HCT116 (cell line): ENCODE data around the gene NFIB. TPM values are rescaled to one million over a fixed set of nuclear protein-coding genes. Genes with fewer than 3 reads are reported as not detected.

Experiments
- ATAC-seq: fragments of 200-7000 bp; cut with Tn5 transposase; 2 replicates; pipeline ENCODE4 v1.9.1; 2020; ENCODE audit warnings: mild to moderate bottlenecking, moderate library complexity
- BruUV-seq: library from RNA; stranded (reverse); fragments of 400-500 nt; replicated peaks from 2 replicates; lab custom pipeline; 2021; lab: Mats Ljungman, UMichigan
- CTCF ChIA-PET: fragments of 300-600 bp; sonication (Branson Sonifier 250); formaldehyde crosslinking; loops from one replicate; lab custom pipeline; 2021; ENCODE audit warnings: antibody characterized with exemption; lab: Charles Lee
- POLR2A ChIA-PET: fragments of 300-600, 350-600 bp; sonication (Branson Sonifier 250); formaldehyde crosslinking; loops from one replicate; lab custom pipeline; 2021; ENCODE audit warnings: antibody characterized with exemption; lab: Charles Lee
- RAD21 ChIA-PET, 2 experiments: fragments of 300-600 bp; sonication (Branson Sonifier 250); formaldehyde crosslinking; loops; one replicate each; lab custom pipeline; 2023; ENCODE audit warnings: low total read pairs in 2 of 2; ENCODE audit not compliant: uncharacterized antibody in 2 of 2, unreplicated experiment in 2 of 2, low non-redundant PET in 1 of 2; lab: Charles Lee
- DNase-seq: peaks from one replicate; pipeline ENCODE4 v3.0.0-alpha.2; 2010; ENCODE audit warnings: low read depth, low spot score
- H2AFZ ChIP-seq: fragments of 200-600 bp; shearing (Covaris generic), sonication (generic); 2 replicates; pipeline ENCODE4 v1.6.1; 2017; ENCODE audit warnings: low read depth, mixed run types, mixed read lengths, antibody characterized with exemption, low read length; ENCODE audit not compliant: poor library complexity, severe bottlenecking
- H3K27ac ChIP-seq: 2 replicates; pipeline ENCODE4 v1.5.1; 2012; ENCODE audit warnings: low read depth, low read length
- H3K27me3 ChIP-seq: fragments of 200-600 bp; sonication (generic); 2 replicates; pipeline ENCODE4 v1.6.1; 2016; ENCODE audit warnings: mixed run types, low read length, mixed read lengths; ENCODE audit not compliant: insufficient read depth
- H3K36me3 ChIP-seq, 2 experiments: fragments of 200-500 bp in 1 of 2; fragments of 200-600 bp in 1 of 2; sonication (Bioruptor generic) in 1 of 2; sonication (generic) in 1 of 2; 2 replicates each; pipeline versions ENCODE4 v1.5.1 to v1.6.1; 2014 to 2016; ENCODE audit warnings: low read length in 2 of 2, inconsistent platforms in 1 of 2, mixed read lengths in 1 of 2, mixed run types in 1 of 2; ENCODE audit not compliant: insufficient read depth in 2 of 2, control insufficient read depth in 1 of 2
- H3K4me1 ChIP-seq, 2 experiments: fragments of 200-600 bp in 1 of 2; sonication (generic) in 1 of 2; 2 replicates each; pipeline versions ENCODE4 v1.5.1 to v1.6.1; 2012 to 2017; ENCODE audit warnings: low read length in 2 of 2, inconsistent platforms in 1 of 2, mild to moderate bottlenecking in 1 of 2, mixed read lengths in 1 of 2, mixed run types in 1 of 2, moderate library complexity in 1 of 2; ENCODE audit not compliant: insufficient read depth in 2 of 2, control insufficient read depth in 1 of 2
- H3K4me2 ChIP-seq: fragments of 200-600 bp; sonication (generic); 2 replicates; pipeline ENCODE4 v1.6.1; 2017; ENCODE audit warnings: mixed run types, low read length, mixed read lengths
- H3K4me3 ChIP-seq, 2 experiments: fragments of 200-600 bp in 1 of 2; sonication (generic) in 1 of 2; replicated peaks in 1 of 2; 2 replicates each; pipeline ENCODE4 v1.5.1; 2011 to 2016; ENCODE audit warnings: low read length in 2 of 2, control low read depth in 1 of 2, low read depth in 1 of 2, mild to moderate bottlenecking in 1 of 2, mixed read lengths in 1 of 2, mixed run types in 1 of 2
- H3K79me2 ChIP-seq: fragments of 200-600 bp; sonication (generic); 2 replicates; pipeline ENCODE4 v1.6.1; 2017; ENCODE audit warnings: mild to moderate bottlenecking, mixed run types, low read length, moderate library complexity, mixed read lengths; ENCODE audit not compliant: insufficient read depth
- H3K9ac ChIP-seq: fragments of 200-600 bp; sonication (generic); 2 replicates; pipeline ENCODE4 v1.6.1; 2016; ENCODE audit warnings: low read length, mixed read lengths
- H3K9me2 ChIP-seq: fragments of 200-600 bp; sonication (generic), shearing (Covaris generic); 2 replicates; pipeline ENCODE4 v1.6.1; 2017; ENCODE audit warnings: mixed run types, mild to moderate bottlenecking, moderate library complexity; ENCODE audit not compliant: insufficient read depth
- H3K9me3 ChIP-seq, 2 experiments: fragments of 200-500 bp in 1 of 2; fragments of 200-600 bp in 1 of 2; sonication (Bioruptor generic) in 1 of 2; sonication (generic) in 1 of 2; 2 replicates each; pipeline ENCODE4 v1.6.1; 2014 to 2017; ENCODE audit warnings: low read length in 2 of 2, mixed read lengths in 2 of 2, inconsistent platforms in 1 of 2, low read depth in 1 of 2, mild to moderate bottlenecking in 1 of 2, mixed run types in 1 of 2, moderate library complexity in 1 of 2; ENCODE audit not compliant: control insufficient read depth in 1 of 2, insufficient read depth in 1 of 2
- H4K20me1 ChIP-seq: fragments of 200-600 bp; sonication (generic), shearing (Covaris generic); 2 replicates; pipeline ENCODE4 v1.6.1; 2017; ENCODE audit warnings: mixed run types, mild to moderate bottlenecking, moderate library complexity; ENCODE audit not compliant: insufficient read depth
- FOSL1 ChIP-seq: IDR thresholded peaks from 2 replicates; pipeline ENCODE4 v1.6.1; 2012; ENCODE audit warnings: low read depth
- SRF ChIP-seq: IDR thresholded peaks from 2 replicates; pipeline ENCODE4 v1.6.1; 2012; ENCODE audit warnings: low read depth
- intact Hi-C: fragments of 100-400 bp; cut with micrococcal nuclease; formaldehyde crosslinking; loops from 2 replicates; pipeline ENCODE4 v1.10.0; 2022
- total RNA-seq: library from RNA; stranded (reverse); gene quantifications from one replicate; pipeline ENCODE4 v1.2.1, GENCODE V29; 2021; ENCODE audit not compliant: unreplicated experiment
- TF ChIP-seq, protein P1 (sequence below): IDR thresholded peaks from 2 replicates; pipeline ENCODE4 v1.6.1; 2011; ENCODE audit warnings: mild to moderate bottlenecking, low read length, moderate library complexity; ENCODE audit not compliant: insufficient replicate concordance; ENCODE audit errors: extremely low read depth
- TF ChIP-seq, protein P2 (sequence below), 3 experiments: fragments of 200-600 bp in 1 of 3; sonication (generic) in 1 of 3; IDR thresholded peaks in 2 of 3; conservative IDR thresholded peaks in 1 of 3; 2 replicates each; pipeline ENCODE4 v1.5.1; 2012 to 2017; ENCODE audit warnings: low read depth in 2 of 3, low read length in 2 of 3, antibody characterized with exemption in 1 of 3, borderline replicate concordance in 1 of 3, control low read depth in 1 of 3, mild to moderate bottlenecking in 1 of 3, mixed read lengths in 1 of 3, mixed run types in 1 of 3, moderate library complexity in 1 of 3; ENCODE audit not compliant: insufficient read depth in 1 of 3

NFIB gene
- total RNA-seq, 1 experiment from 2014 or later, result 6.6 TPM

DNA sequence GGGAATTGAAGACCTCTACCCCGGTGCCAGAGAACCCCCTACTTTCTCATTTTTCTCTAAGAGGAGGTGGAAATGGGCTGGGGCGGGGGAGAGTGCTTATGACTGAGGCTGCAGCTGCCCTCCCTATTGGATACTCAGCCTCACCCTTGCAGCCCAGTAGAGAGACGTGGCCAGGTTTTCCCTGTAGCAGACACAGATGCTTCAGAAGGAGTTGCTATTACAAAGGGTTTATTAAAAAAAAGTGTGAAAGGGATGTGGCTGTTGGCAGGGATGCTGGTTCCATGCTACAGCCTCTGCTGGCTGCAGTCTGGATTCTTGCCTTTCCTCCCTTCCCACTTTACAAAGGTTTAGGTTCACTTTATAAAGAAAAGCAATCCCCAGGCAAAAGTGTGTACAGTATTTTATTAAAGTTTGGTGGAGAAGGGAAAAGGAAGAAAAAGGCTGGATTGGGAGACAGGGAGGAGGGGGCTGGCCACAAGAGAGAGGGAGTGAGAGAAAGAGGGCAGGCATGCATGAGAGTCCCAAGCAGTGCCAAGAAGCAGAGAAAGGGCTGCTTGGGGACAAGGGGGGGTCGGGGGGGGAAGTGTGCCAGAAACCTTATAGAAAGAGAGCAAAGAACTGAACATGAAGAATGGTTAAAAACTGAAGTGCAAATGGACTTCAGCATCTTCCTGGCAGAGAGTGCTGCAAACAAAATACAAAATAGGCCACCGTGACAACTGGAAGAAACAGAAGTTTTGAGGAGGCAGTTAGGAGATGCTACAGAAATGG lies 29.5 kb upstream of the NFIB start:
- Histone ChIP-seq H3K4me1 (no peaks in the 10 kb centered on the region), H3K4me2 (no peak overlapping the region), H3K9ac (no peak overlapping the region), H3K79me2 (no peaks in the 10 kb centered on the region), H4K20me1 (no peaks in the 10 kb centered on the region), H3K27me3 (peaks cover 39% of the 10 kb centered on the region), H3K9me3 (no peaks in the 10 kb centered on the region), H3K27ac (no peak overlapping the region), H3K4me3 (no peak overlapping the region), H2AFZ (no peak overlapping the region), H3K36me3 (no peaks in the 10 kb centered on the region), H3K9me2 (no peaks in the 10 kb centered on the region)
- ChIA-PET CTCF (no interaction called here), RAD21 (no interaction called here), POLR2A (no interaction called here)
- BruUV-seq, result no TSS peak
- intact Hi-C loops, result no loop called here
- TF ChIP-seq FOSL1, result no peak
- TF ChIP-seq SRF, result no peak
- TF ChIP-seq, protein P1, sequence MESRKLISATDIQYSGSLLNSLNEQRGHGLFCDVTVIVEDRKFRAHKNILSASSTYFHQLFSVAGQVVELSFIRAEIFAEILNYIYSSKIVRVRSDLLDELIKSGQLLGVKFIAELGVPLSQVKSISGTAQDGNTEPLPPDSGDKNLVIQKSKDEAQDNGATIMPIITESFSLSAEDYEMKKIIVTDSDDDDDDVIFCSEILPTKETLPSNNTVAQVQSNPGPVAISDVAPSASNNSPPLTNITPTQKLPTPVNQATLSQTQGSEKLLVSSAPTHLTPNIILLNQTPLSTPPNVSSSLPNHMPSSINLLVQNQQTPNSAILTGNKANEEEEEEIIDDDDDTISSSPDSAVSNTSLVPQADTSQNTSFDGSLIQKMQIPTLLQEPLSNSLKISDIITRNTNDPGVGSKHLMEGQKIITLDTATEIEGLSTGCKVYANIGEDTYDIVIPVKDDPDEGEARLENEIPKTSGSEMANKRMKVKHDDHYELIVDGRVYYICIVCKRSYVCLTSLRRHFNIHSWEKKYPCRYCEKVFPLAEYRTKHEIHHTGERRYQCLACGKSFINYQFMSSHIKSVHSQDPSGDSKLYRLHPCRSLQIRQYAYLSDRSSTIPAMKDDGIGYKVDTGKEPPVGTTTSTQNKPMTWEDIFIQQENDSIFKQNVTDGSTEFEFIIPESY, result no peak
- TF ChIP-seq, protein P2, sequence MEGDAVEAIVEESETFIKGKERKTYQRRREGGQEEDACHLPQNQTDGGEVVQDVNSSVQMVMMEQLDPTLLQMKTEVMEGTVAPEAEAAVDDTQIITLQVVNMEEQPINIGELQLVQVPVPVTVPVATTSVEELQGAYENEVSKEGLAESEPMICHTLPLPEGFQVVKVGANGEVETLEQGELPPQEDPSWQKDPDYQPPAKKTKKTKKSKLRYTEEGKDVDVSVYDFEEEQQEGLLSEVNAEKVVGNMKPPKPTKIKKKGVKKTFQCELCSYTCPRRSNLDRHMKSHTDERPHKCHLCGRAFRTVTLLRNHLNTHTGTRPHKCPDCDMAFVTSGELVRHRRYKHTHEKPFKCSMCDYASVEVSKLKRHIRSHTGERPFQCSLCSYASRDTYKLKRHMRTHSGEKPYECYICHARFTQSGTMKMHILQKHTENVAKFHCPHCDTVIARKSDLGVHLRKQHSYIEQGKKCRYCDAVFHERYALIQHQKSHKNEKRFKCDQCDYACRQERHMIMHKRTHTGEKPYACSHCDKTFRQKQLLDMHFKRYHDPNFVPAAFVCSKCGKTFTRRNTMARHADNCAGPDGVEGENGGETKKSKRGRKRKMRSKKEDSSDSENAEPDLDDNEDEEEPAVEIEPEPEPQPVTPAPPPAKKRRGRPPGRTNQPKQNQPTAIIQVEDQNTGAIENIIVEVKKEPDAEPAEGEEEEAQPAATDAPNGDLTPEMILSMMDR (IDR thresholded peaks at IDR 0.05 in 2 of 3, conservative IDR thresholded peaks at IDR 0.05 in 1 of 3; ENCODE audit: borderline replicate concordance in 1 of 3, insufficient read depth in 1 of 3, low read depth in 2 of 3, low read length in 2 of 3), result no peak
- ATAC-seq, result no peak
- no peak for DNase-seq
